Measurements from ENCODE around the gene IQSEC1.

DNA sequence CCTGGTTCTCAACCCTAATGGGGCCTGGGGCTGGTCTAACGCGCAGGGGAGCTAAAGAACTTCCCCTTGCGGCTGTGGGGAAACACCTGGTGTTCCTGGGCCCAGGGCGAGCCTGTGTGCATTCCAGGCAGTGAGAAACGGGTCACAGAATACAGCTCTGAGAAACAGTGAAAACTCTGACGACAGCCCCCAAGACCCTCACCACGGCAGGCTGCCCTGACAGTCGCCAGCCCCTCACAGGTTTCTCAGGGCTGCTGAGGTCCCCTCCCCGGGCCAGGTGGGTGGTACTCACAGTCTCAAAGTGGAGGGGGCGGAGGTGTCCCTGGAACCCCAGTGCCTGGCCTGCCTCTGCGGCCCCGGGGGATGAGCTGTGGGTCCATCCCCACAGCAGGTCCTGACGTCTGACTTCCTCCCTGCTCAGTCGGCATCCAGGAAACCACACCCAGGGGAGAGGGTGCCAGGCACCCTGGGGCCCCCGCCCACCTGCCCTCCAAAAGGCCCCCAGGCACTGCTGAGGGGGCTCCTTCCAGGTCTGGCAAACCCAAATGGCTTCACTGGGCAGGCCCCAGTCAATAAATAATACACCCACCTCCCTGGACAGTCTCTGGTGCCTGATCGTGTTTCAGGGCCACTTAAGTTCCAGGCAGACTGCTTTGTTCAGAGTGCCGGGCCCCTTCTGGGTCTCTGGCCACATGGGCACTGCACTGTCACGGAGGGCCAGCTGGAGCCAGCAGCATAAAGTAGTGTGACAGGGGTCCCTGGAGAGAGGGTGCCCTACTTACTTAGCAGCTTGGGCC lies 57.7 kb downstream of the IQSEC1 start:
- TF ChIP-seq TAF1 (IDR thresholded peaks at IDR 0.05; ENCODE audit: borderline replicate concordance, low read depth, low read length) = peak; percentile 51
- TF ChIP-seq POLR2AphosphoS5 (IDR thresholded peaks at IDR 0.05; ENCODE audit: low read depth, low read length) = no peak; the same call in 1 of the 2 replicates
- peak; percentile 26; the same call in 1 of the 2 replicates for TF ChIP-seq POLR2A (IDR thresholded peaks at IDR 0.05; ENCODE audit: low read depth, low read length)

All from GM12892 (cell line).